IPS-20b (cell line): ENCODE data around the gene ROR2.
"Not testable (repeated sequence)": the region's sequence is repeated elsewhere in the genome, so short reads cannot be mapped to it uniquely, and the experiment has no call there.

Source experiments
- H3K27ac ChIP-seq: one replicate; pipeline ENCODE4 v1.5.1; 2013; ENCODE audit warnings: low read length
- H3K27me3 ChIP-seq: 2 replicates; pipeline ENCODE4 v1.6.1; 2013; ENCODE audit warnings: mild to moderate bottlenecking, low read length, inconsistent platforms; ENCODE audit not compliant: insufficient read depth
- H3K36me3 ChIP-seq: 2 replicates; pipeline ENCODE4 v1.6.1; 2013; ENCODE audit warnings: low read depth, mild to moderate bottlenecking, inconsistent platforms, low read length, moderate library complexity; ENCODE audit not compliant: insufficient read depth
- H3K4me1 ChIP-seq: 2 replicates; pipeline ENCODE4 v1.6.1; 2013; ENCODE audit warnings: mild to moderate bottlenecking, control low read depth, inconsistent platforms, low read length, moderate library complexity; ENCODE audit not compliant: insufficient read depth
- H3K4me3 ChIP-seq: 2 replicates; pipeline ENCODE4 v1.5.1; 2013; ENCODE audit warnings: mild to moderate bottlenecking, low read length, inconsistent platforms
- H3K9ac ChIP-seq: 2 replicates; pipeline ENCODE4 v1.6.1; 2013; ENCODE audit warnings: low read depth, mild to moderate bottlenecking, inconsistent platforms, low read length, moderate library complexity
- H3K9me3 ChIP-seq: 2 replicates; pipeline ENCODE4 v1.6.1; 2013; ENCODE audit warnings: mild to moderate bottlenecking, low read depth, low read length, inconsistent platforms; ENCODE audit not compliant: insufficient read depth

ROR2 gene

GRCh38 chr9:91917436-91917835, 32.6 kb downstream of the ROR2 start:
- Histone ChIP-seq H3K4me3 (no peak overlapping the region), H3K27me3 (peaks cover 26% of the 10 kb centered on the region), H3K4me1 (peaks cover 10% of the 10 kb centered on the region), H3K9me3 (no peaks in the 10 kb centered on the region), H3K9ac (no peak overlapping the region), H3K27ac (no peak overlapping the region), H3K36me3 (no peaks in the 10 kb centered on the region)

GRCh38 chr9:91915524-91916263, 34.3 kb downstream of the ROR2 start:
- H3K4me1 ChIP-seq: peaks cover 3% of the 10 kb centered on the region; the same call in 1 of the 2 replicates
- no peaks in the 10 kb centered on the region for H3K36me3 ChIP-seq
- no peak overlapping the region for H3K27ac ChIP-seq
- no peaks in the 10 kb centered on the region for H3K9me3 ChIP-seq
- no peak overlapping the region for H3K9ac ChIP-seq
- no peak overlapping the region for H3K4me3 ChIP-seq
- H3K27me3 ChIP-seq: peaks cover 16% of the 10 kb centered on the region

- H3K9ac ChIP-seq: no peak overlapping the region
- H3K4me1 ChIP-seq: no peaks in the 10 kb centered on the region
- no peak overlapping the region for H3K27ac ChIP-seq
- H3K36me3 ChIP-seq: no peaks in the 10 kb centered on the region
- H3K27me3 ChIP-seq: peaks cover 8% of the 10 kb centered on the region; the same call in 1 of the 2 replicates
- H3K9me3 ChIP-seq: no peaks in the 10 kb centered on the region
- no peak overlapping the region for H3K4me3 ChIP-seq
Measured at GRCh38 chr9:91914937-91915336, 35.1 kb downstream of the ROR2 start.

GRCh38 chr9:91914404-91914803, 35.6 kb downstream of the ROR2 start:
- Histone ChIP-seq H3K27ac (no peak overlapping the region), H3K27me3 (peaks cover 3% of the 10 kb centered on the region; the same call in 1 of the 2 replicates), H3K9me3 (no peaks in the 10 kb centered on the region), H3K4me3 (no peak overlapping the region), H3K36me3 (no peaks in the 10 kb centered on the region), H3K9ac (no peak overlapping the region), H3K4me1 (no peaks in the 10 kb centered on the region)

GRCh38 chr9:91913986-91914385, 36.0 kb downstream of the ROR2 start:
- Histone ChIP-seq H3K27ac (no peak overlapping the region), H3K4me3 (no peak overlapping the region), H3K36me3 (no peaks in the 10 kb centered on the region), H3K9ac (no peak overlapping the region), H3K27me3 (peaks cover 3% of the 10 kb centered on the region; the same call in 1 of the 2 replicates), H3K4me1 (no peaks in the 10 kb centered on the region), H3K9me3 (no peaks in the 10 kb centered on the region)

- H3K27me3 ChIP-seq: peaks cover 6% of the 10 kb centered on the region; the same call in 1 of the 2 replicates
- H3K36me3 ChIP-seq: no peaks in the 10 kb centered on the region
- H3K4me3 ChIP-seq: no peak overlapping the region
- H3K9ac ChIP-seq: no peak overlapping the region
- H3K27ac ChIP-seq: no peak overlapping the region
- no peaks in the 10 kb centered on the region for H3K9me3 ChIP-seq
- no peaks in the 10 kb centered on the region; the same call in 1 of the 2 replicates for H3K4me1 ChIP-seq
Measured at GRCh38 chr9:91913096-91913495, 36.9 kb downstream of the ROR2 start.

- no peak overlapping the region for H3K9ac ChIP-seq
- H3K4me3 ChIP-seq: no peak overlapping the region
- H3K4me1 ChIP-seq: peaks cover 2% of the 10 kb centered on the region; the same call in 1 of the 2 replicates
- H3K27me3 ChIP-seq: peaks cover 20% of the 10 kb centered on the region
- H3K9me3 ChIP-seq: no peaks in the 10 kb centered on the region
- no peak overlapping the region for H3K27ac ChIP-seq
- H3K36me3 ChIP-seq: no peaks in the 10 kb centered on the region
Measured at GRCh38 chr9:91911657-91912056, 38.4 kb downstream of the ROR2 start.

GRCh38 chr9:91909256-91909655, 40.8 kb downstream of the ROR2 start:
- H3K4me1 ChIP-seq: not testable (repeated sequence)
- H3K27me3 ChIP-seq: peaks cover 28% of the 10 kb centered on the region

GRCh38 chr9:91908746-91909145, 41.3 kb downstream of the ROR2 start:
- H3K9ac ChIP-seq: no peak overlapping the region
- H3K27me3 ChIP-seq: peaks cover 28% of the 10 kb centered on the region
- no peaks in the 10 kb centered on the region for H3K36me3 ChIP-seq
- H3K9me3 ChIP-seq: no peaks in the 10 kb centered on the region
- peaks cover 2% of the 10 kb centered on the region; the same call in 1 of the 2 replicates for H3K4me1 ChIP-seq
- H3K27ac ChIP-seq: no peak overlapping the region
- H3K4me3 ChIP-seq: no peak overlapping the region

More at GRCh38 chr9:91909256-91909655, 40.8 kb downstream of the ROR2 start:
- H3K27ac ChIP-seq, H3K36me3 ChIP-seq, H3K9ac ChIP-seq, H3K9me3 ChIP-seq, H3K4me3 ChIP-seq: not testable (repeated sequence)

- H3K27me3 ChIP-seq: peaks cover 28% of the 10 kb centered on the region
- H3K4me1 ChIP-seq: peaks cover 5% of the 10 kb centered on the region; the same call in 1 of the 2 replicates
- H3K9me3 ChIP-seq: no peaks in the 10 kb centered on the region
- no peak overlapping the region for H3K27ac ChIP-seq
- H3K9ac ChIP-seq: no peak overlapping the region
- no peak overlapping the region for H3K4me3 ChIP-seq
- no peaks in the 10 kb centered on the region for H3K36me3 ChIP-seq
Measured at GRCh38 chr9:91908293-91908623, 41.8 kb downstream of the ROR2 start.

- no peaks in the 10 kb centered on the region for H3K36me3 ChIP-seq
- H3K27me3 ChIP-seq: peaks cover 28% of the 10 kb centered on the region
- no peaks in the 10 kb centered on the region for H3K9me3 ChIP-seq
- no peak overlapping the region for H3K27ac ChIP-seq
- H3K9ac ChIP-seq: no peak overlapping the region
- H3K4me1 ChIP-seq: peaks cover 5% of the 10 kb centered on the region; the same call in 1 of the 2 replicates
- no peak overlapping the region for H3K4me3 ChIP-seq
Measured at GRCh38 chr9:91907484-91908292, 42.3 kb downstream of the ROR2 start.
